SU-DHL-6 (cell line): ENCODE results near the gene PRPF8.

Experiments used
- EZH2phosphoT487 ChIP-seq: fragments of 200-600 bp; sonication (generic), shearing (Covaris generic); conservative IDR thresholded peaks from 2 replicates; pipeline ENCODE4 v1.6.1; 2018; ENCODE audit warnings: mild to moderate bottlenecking, antibody characterized with exemption, low read length, moderate library complexity, mixed read lengths
- TF ChIP-seq, protein P1 (sequence below): fragments of 200-600 bp; sonication (generic); IDR thresholded peaks from one replicate; pipeline ENCODE4 v1.5.1; 2017; ENCODE audit warnings: antibody characterized with exemption, mild to moderate bottlenecking, low read length, moderate library complexity; ENCODE audit not compliant: insufficient read depth, poor library complexity, severe bottlenecking

DNA sequence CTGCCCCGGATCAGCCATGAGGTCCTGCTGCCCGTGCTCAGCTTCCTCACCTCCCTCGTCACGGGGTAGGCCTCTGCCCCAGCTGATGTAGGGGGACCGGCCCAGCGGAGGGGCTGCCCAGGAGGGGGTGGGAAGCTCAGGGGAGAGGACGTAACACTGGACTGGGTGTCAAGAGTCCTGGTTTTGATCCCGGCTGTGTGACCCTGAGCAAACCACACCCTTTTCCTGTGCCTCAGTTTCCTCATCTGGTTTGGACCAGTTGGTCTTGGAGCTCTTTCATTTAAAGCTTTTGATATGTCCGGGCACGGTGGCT, 46.5 kb upstream of the PRPF8 start:
- TF ChIP-seq, protein P1, sequence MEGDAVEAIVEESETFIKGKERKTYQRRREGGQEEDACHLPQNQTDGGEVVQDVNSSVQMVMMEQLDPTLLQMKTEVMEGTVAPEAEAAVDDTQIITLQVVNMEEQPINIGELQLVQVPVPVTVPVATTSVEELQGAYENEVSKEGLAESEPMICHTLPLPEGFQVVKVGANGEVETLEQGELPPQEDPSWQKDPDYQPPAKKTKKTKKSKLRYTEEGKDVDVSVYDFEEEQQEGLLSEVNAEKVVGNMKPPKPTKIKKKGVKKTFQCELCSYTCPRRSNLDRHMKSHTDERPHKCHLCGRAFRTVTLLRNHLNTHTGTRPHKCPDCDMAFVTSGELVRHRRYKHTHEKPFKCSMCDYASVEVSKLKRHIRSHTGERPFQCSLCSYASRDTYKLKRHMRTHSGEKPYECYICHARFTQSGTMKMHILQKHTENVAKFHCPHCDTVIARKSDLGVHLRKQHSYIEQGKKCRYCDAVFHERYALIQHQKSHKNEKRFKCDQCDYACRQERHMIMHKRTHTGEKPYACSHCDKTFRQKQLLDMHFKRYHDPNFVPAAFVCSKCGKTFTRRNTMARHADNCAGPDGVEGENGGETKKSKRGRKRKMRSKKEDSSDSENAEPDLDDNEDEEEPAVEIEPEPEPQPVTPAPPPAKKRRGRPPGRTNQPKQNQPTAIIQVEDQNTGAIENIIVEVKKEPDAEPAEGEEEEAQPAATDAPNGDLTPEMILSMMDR, result no peak
- no peak for TF ChIP-seq EZH2phosphoT487
